ENCODE data around the gene CORO2A.

Gene CORO2A

DNA sequence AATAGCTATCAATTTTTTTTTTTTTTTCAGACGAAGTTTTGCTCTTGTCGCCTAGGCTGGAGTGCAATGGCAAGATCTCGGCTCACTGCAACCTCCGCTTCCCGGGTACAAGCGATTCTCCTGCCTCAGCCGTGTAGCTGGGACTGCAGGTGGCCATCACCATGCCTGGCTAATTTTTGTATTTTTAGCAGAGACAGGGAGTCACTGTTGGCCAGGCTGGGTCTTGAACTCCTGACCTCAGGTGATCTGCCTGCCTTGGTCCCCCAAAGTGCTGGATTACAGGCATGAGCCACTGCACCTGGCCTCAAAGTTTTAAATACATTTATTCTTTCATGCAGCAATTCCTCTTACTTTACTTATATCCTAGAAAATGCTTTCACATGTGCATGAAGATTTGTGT, 91.0 kb downstream of the CORO2A start:
- H3K36me3 ChIP-seq (ENCODE audit: insufficient read depth, low read length), result no peaks in the 10 kb centered on the region
- peak overlapping the region; percentile 93 for H3K27ac ChIP-seq (ENCODE audit: low read depth, low read length, poor library complexity, severe bottlenecking)
- H3K4me2 ChIP-seq (ENCODE audit: low read length), result peak overlapping the region; percentile 80

DNA sequence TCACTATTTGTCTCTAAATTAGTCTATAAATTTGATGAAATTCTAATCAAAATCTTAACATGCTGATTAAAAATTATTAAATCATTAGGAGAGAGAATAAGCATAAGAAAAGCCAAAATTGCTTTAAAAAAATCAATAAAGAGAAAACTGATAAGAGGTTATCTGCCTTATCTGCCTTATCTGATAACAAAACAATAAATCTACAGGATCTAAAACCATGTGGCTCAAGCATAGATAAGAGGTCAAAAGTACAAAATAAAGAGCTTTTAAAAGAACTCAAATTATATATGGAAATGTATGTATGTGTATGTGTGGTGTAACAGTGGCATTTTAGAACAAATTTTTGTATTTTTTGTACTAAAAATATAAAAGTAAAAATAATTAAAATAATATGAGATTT, 92.0 kb downstream of the CORO2A start:
- Histone ChIP-seq H3K4me3 (ENCODE audit: low read depth, low read length, poor library complexity, severe bottlenecking) (no peak overlapping the region), H3K4me1 (ENCODE audit: insufficient read depth, low read length, severe bottlenecking) (peaks cover 79% of the 10 kb centered on the region), H2AFZ (ENCODE audit: low read length) (no peak overlapping the region), H3K79me2 (ENCODE audit: insufficient read depth, low read length) (no peaks in the 10 kb centered on the region), H3K36me3 (ENCODE audit: insufficient read depth, low read length) (no peaks in the 10 kb centered on the region), H3K27me3 (ENCODE audit: insufficient read depth, low read length) (no peaks in the 10 kb centered on the region), H4K20me1 (ENCODE audit: insufficient read depth, low read length) (no peaks in the 10 kb centered on the region), H3K9me3 (ENCODE audit: low read length) (no peaks in the 10 kb centered on the region), H3K9me2 (ENCODE audit: low read depth, low read length) (no peaks in the 10 kb centered on the region), H3F3A (ENCODE audit: insufficient read depth, low read length) (peaks cover 12% of the 10 kb centered on the region; the same call in 1 of the 2 replicates), H3K27ac (ENCODE audit: low read depth, low read length, poor library complexity, severe bottlenecking) (peak overlapping the region; percentile 93), H3K4me2 (ENCODE audit: low read length) (peak overlapping the region; percentile 15; the same call in 1 of the 2 replicates), H3K9ac (ENCODE audit: low read length) (no peak overlapping the region)
- no peak for TF ChIP-seq EZH2 (IDR thresholded peaks at IDR 0.05; ENCODE audit: borderline replicate concordance, low read length)
- TF ChIP-seq, protein P1, sequence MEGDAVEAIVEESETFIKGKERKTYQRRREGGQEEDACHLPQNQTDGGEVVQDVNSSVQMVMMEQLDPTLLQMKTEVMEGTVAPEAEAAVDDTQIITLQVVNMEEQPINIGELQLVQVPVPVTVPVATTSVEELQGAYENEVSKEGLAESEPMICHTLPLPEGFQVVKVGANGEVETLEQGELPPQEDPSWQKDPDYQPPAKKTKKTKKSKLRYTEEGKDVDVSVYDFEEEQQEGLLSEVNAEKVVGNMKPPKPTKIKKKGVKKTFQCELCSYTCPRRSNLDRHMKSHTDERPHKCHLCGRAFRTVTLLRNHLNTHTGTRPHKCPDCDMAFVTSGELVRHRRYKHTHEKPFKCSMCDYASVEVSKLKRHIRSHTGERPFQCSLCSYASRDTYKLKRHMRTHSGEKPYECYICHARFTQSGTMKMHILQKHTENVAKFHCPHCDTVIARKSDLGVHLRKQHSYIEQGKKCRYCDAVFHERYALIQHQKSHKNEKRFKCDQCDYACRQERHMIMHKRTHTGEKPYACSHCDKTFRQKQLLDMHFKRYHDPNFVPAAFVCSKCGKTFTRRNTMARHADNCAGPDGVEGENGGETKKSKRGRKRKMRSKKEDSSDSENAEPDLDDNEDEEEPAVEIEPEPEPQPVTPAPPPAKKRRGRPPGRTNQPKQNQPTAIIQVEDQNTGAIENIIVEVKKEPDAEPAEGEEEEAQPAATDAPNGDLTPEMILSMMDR (IDR thresholded peaks at IDR 0.05; ENCODE audit: low read length), result no peak

More for the DNA sequence above, 91.0 kb downstream of the CORO2A start:
- H3K27me3 ChIP-seq (ENCODE audit: insufficient read depth, low read length), result no peaks in the 10 kb centered on the region
- TF ChIP-seq, protein P1 (IDR thresholded peaks at IDR 0.05; ENCODE audit: low read length), result no peak
- no peak for TF ChIP-seq EZH2 (IDR thresholded peaks at IDR 0.05; ENCODE audit: borderline replicate concordance, low read length)
- no peaks in the 10 kb centered on the region for H3K9me3 ChIP-seq (ENCODE audit: low read length)
- H3K4me1 ChIP-seq (ENCODE audit: insufficient read depth, low read length, severe bottlenecking), result peaks cover 79% of the 10 kb centered on the region
- no peaks in the 10 kb centered on the region for H3K9me2 ChIP-seq (ENCODE audit: low read depth, low read length)
- H3K4me3 ChIP-seq (ENCODE audit: low read depth, low read length, poor library complexity, severe bottlenecking), result peak overlapping the region; percentile 46
- H3K79me2 ChIP-seq (ENCODE audit: insufficient read depth, low read length), result no peaks in the 10 kb centered on the region
- H4K20me1 ChIP-seq (ENCODE audit: insufficient read depth, low read length), result no peaks in the 10 kb centered on the region
- H3F3A ChIP-seq (ENCODE audit: insufficient read depth, low read length), result peaks cover 12% of the 10 kb centered on the region; the same call in 1 of the 2 replicates
- peak overlapping the region; percentile 18; the same call in 1 of the 2 replicates for H3K9ac ChIP-seq (ENCODE audit: low read length)
- H2AFZ ChIP-seq (ENCODE audit: low read length), result no peak overlapping the region

DNA sequence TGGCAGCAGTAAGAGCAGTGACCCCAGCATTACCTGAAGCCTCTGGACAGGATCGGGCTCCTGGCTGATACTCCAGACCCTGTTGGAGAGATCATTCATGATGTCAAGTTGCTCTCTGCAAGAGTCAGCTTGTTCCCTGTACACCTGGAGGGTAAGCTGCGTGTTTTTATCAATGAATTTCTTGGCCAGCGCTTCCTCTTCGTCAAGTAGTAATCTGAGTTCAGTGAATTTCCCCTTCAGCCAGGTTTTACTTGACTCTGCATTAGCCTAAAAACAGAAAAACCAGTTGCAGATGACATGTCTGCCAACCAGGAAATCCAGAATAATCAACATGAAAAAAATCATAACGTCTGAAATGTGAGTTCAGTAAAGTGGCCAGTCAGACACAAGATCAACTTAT, 92.5 kb downstream of the CORO2A start:
- Histone ChIP-seq H3K27me3 (ENCODE audit: insufficient read depth, low read length) (no peaks in the 10 kb centered on the region), H3K4me2 (ENCODE audit: low read length) (peak overlapping the region; percentile 15; the same call in 1 of the 2 replicates), H3K36me3 (ENCODE audit: insufficient read depth, low read length) (no peaks in the 10 kb centered on the region), H2AFZ (ENCODE audit: low read length) (no peak overlapping the region), H3K27ac (ENCODE audit: low read depth, low read length, poor library complexity, severe bottlenecking) (peak overlapping the region; percentile 93), H3F3A (ENCODE audit: insufficient read depth, low read length) (peaks cover 12% of the 10 kb centered on the region; the same call in 1 of the 2 replicates), H3K4me3 (ENCODE audit: low read depth, low read length, poor library complexity, severe bottlenecking) (no peak overlapping the region), H3K9ac (ENCODE audit: low read length) (no peak overlapping the region), H3K9me3 (ENCODE audit: low read length) (no peaks in the 10 kb centered on the region), H3K4me1 (ENCODE audit: insufficient read depth, low read length, severe bottlenecking) (peaks cover 75% of the 10 kb centered on the region), H3K9me2 (ENCODE audit: low read depth, low read length) (no peaks in the 10 kb centered on the region), H3K79me2 (ENCODE audit: insufficient read depth, low read length) (no peaks in the 10 kb centered on the region), H4K20me1 (ENCODE audit: insufficient read depth, low read length) (no peaks in the 10 kb centered on the region)
- no peak for TF ChIP-seq EZH2 (IDR thresholded peaks at IDR 0.05; ENCODE audit: borderline replicate concordance, low read length)
- TF ChIP-seq, protein P1 (IDR thresholded peaks at IDR 0.05; ENCODE audit: low read length), result no peak
